HG03571 (cell line): ENCODE data around the gene KCNG2.
"Not testable (repeated sequence)": the region's sequence is repeated elsewhere in the genome, so short reads cannot be mapped to it uniquely, and the experiment has no call there.

Experiments used
- ATAC-seq: cut with Tn5 transposase; IDR thresholded peaks from one replicate; pipeline ENCODE4 v1.9.1; 2021; ENCODE audit not compliant: unreplicated experiment

KCNG2 gene

DNA sequence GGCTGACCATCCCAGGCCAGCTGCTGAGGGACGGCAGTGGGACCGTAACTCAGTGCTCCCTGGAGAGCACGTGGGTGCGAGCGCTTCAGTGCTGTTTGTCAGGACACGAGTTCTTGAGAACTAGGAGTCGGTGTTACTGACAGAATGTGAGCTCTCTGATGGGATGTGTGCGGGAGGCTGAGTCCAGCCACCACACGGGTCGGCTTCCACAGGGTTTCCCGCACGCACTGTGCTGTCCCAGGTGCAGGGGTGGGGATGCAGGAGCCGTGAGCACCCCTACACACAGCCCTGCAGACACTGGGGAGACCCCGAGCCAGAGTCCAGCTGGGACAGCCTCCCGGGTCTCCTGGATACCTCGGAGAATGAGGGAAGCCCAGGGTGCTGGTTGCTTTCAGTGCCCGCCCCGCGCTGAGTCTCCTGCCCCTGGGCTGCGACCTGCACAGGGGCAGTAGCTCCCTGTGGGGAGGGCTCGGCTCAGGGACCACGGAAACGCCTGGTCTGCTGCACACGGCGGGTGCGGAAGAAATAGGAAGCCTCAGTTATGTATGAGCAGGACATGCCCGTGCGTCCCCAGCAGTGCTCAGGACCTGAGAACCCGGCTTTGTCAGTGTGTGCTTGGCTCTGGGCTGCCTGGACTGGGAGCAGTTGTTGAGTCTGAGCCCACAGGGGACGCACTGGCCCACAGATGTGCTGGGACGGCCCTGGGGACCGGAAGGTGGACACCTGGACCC is 71.2 kb downstream of the KCNG2 start:
- ATAC-seq = no peak

- no peak for ATAC-seq
These were observed 72.0 kb downstream of the KCNG2 start for GRCh38 chr18:79869591-79870300.

DNA sequence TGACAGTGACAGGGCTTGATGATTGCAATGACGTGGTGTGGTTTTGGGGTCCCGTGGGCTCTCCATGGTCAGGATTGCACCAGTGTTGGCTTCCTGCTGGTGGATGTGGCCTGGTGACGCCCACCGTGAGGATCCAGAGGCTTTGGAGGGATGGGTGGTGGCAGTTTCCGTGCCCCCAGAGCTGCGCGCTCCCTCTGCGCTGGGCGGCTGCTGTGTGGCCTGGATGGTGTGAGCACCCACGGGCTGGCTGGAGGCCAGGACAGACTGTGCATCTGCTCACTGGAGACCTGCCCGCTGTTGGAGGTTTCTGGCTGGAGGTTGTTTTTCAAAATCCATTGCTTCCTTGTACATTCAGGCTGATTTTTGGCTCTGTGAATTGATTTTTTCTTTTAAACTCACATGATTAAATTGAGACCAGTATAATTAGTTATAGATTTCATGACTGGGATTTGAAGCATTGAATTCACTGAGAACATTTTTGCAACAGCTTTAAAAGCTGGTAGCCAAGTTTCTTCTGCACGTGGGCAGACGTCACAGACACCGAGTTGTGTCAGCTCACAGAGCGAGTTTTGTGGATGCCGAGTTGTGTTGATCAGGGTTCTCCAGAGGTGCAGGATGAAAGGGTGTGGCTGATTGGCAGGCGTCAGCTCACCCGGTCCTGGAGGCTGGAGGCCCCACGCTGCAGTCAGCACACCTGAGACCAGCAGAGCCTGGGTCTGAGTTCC is 72.7 kb downstream of the KCNG2 start:
- ATAC-seq = no peak

- ATAC-seq = no peak
These were observed 73.3 kb downstream of the KCNG2 start for GRCh38 chr18:79871026-79871390.

DNA sequence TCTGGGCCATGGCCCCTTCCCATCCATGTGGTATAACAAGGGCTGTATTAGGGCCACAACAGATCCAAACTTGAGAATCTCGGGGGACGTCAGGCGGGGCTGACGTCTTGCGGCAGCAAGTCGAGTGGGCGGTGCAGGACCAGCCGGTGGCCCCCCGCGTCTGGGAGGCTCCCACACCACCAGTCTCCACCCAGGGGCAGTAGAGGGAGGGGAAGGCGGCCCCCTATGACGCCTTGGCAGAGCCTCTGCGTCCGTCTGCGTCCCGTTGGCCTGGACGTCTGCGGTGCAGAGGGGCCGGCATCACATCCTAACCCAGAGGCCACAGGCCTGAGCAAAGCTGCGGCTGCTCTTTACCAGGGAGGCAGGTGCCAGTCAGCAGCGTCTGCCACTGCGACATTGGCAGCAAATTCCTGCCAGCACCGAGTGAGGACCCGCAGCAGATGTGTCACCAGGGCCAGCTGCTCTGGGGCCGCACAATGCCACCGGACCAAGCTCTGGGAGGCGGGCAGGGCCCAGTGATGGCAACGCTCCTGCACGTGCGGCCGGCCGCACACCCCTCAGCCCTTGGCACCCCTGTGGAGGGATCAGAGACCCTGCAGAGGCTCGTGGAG is 73.8 kb downstream of the KCNG2 start:
- ATAC-seq = no peak

DNA sequence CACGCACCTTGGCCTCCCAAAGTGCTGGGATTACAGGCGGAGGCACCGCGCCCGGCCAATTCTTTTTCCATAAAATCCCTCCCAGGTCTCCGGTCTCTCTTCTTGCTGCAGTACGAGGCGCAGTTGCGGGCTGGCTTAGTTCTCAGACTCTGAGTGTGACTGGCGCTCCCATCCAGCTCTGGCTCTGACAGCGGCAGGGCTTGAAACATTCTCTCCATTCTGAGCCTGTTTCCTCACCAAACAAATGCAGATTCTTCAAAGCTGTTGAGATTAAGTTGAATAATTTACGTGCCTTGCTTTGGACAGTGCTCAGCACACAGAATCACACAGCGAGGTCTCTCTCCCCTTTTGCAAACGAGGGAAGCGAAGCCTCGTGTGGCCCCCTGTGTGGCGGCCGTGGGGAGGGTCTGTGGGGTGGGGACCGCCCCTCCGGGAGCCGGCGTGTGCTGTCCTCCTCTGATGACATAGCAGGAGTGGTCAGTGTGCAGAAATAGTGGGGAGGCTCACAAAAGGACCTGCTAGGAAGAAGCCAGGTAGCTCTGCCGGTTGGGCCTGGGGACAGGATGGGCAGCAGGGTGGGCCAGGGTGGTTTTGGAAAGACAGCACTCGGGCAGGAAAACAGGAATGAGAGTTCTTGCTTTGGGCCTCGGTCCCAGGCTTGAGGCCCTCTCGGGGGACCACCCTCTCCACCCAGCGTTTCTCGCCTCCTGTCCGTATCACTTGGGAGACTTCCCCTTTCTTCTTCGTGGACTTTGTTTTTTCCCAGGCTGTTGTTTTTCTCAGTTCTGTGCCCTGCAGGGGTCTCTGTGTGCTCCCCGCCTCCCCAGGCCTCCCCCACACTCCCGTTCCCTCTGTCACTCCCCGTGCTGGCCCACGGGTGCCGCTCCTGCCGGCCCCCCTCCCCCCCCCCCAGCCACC is 75.0 kb downstream of the KCNG2 start:
- no peak for ATAC-seq

GRCh38 chr18:79873449-79874110 is 75.8 kb downstream of the KCNG2 start:
- ATAC-seq = no peak

DNA sequence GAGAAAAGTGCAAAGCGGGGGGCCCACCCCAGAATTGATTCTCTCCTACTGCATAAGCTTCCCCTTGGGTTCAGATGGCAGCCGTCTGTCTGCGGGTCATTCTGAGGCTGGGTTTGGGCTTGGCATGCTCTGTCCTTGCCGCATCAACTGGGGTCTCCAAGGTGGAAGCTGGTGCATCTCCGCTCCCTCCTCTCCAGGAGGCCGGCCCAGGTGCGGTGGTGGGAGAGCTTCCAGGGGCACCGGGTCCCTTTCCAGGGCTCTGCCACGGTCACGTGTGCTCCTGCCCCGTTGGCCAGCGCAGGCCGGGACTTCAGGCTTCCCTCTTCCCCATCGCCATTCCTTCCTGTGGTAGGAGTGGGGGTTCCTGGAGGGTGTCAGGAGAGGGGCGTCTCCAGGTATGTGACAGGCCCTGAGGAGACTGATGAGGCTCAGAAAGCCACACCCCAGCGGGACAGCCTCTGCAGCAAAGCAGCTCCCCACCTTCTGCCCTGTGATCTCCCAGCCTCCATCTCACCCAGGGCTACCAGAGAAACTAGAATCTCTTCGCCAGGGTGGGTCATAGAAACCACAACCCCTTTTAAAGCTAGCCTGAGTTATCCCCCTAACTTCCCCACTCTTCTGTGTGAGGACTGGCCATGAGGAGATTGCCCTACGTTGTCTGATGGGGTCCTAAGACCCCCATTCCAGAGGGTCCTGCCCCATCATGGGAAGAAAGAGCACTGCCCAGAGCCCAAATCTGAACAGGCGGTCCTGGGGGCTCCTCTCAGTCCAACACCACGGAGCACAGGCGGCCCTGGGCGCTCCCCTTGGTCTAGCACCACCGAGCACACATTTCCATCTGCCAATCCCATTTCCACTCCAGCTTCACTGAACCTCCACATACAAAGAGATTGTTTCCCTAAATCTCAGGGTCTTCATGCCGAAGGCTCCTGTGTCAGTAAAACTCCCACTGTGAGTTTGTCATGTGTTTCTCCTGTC is 77.1 kb downstream of the KCNG2 start:
- ATAC-seq = no peak

DNA sequence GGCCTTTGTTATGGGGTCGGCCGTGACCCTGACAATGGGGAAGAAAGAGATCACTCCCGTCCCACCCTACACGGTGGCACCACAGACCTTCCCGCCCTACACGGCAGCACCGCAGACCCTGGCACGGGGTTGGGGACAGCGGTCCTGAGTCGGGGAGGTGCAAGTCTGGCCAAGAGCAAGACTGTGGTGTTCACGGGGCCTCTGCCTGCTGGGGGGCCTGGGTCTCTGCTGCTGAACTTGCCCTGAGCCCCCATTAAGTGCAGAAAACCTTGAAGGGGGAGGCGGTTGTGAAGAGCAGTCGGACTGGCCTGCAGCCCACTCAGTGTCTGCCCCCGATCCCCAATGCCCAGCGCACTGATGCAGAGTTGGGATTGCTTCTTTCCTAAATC is 77.8 kb downstream of the KCNG2 start:
- ATAC-seq = no peak

GRCh38 chr18:79875931-79876461 is 78.3 kb downstream of the KCNG2 start:
- ATAC-seq = no peak

- no peak for ATAC-seq
These were observed 78.8 kb downstream of the KCNG2 start for GRCh38 chr18:79876497-79876896.

DNA sequence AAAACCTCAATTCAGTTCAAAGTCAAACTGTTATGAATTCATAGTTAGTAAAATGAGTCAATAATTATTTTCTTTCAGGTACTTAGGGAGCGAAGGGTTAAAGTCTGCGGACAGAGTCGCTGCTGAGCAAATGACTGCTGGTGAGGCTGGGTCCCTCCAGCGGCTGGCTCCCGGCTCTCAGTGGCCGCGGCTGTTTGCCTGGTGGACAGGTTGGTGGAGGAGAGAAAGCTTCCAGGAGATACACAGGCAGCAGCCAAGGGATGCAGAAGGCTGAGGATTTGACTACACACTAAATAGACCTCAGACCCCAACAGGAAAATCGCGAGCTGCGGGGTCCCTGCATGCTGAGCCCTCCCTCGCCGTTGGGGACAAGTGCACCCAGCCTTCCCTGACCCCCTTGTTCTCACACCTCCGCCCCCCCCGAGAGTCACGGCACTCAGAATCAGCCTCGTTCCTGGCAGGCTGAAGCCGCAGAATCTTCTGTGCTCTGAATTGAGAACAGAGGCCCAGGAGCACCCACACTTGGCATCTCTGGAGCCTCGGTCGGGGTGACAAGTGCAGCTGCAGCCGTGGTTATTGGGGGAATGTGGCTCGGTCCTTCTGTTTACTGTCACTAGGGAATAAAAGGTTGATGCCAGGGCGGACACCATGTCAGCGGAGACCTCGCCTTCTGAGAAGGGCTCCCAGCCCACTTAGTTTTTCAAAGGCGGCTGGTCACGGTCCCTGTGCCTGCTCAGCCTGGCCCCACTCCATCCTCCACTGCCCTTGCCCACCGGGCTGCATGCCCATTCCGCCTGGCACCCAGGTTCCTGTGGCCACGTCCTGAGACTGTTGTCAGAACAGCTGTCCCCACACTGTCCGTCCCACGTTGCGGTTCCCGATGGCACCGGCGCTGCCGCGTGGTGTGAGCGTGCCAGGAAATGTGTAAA is 79.7 kb downstream of the KCNG2 start:
- no peak for ATAC-seq

GRCh38 chr18:79878246-79878645 is 80.5 kb downstream of the KCNG2 start:
- ATAC-seq = not testable (repeated sequence)

- ATAC-seq = no peak
These were observed 81.1 kb downstream of the KCNG2 start for GRCh38 chr18:79878741-79879378.

DNA sequence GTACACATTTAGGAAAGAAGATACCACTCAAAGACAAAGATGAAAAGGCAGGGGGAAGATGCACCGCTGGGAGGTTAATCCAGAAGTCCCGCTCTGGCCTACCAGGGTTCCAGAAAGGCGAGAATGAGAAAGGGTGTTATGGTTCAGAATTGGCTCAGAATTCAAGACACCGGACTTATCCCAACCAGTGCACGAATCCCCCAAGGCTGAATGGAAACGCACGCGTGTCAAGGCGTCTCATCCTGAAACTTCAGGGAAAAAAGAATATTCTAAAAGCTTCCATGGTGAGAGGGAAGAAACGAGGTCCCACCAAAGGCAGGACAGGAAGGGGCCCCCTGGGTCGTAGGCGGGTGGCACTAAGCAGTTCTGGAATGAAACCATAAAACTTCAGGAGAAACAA is 81.8 kb downstream of the KCNG2 start:
- no peak for ATAC-seq

DNA sequence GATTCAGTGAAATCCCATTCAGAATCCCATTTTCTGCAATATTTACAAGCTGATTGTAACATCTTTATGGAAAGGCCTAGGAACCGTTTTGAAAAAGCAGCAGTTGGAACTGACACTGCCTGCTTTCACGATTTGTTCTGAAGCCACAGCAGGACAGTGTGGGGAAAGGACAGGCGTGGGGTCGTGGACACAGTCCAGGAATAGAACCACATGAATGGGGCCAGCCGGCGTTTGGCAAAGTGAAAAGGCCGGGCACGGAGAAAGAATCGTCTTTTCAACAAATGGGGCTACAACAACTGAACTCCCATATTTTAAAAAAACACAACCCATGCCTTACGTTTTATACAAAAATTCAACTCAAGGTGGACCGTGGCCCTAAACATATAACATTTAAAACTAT is 84.0 kb downstream of the KCNG2 start:
- no peak for ATAC-seq
